Panc1 (cell line): ENCODE measurements around the gene CBARP.

Source experiments
- CTCF ChIP-seq: fragments of 450-650 bp; IDR thresholded peaks from 2 replicates; pipeline ENCODE4 v1.5.1; 2017; ENCODE audit warnings: mild to moderate bottlenecking
- POLR2AphosphoS5 ChIP-seq: IDR thresholded peaks from 2 replicates; pipeline ENCODE4 v1.6.1; 2012; ENCODE audit warnings: mild to moderate bottlenecking, low read depth, low read length, moderate library complexity
- REST ChIP-seq, 2 experiments: IDR thresholded peaks; 2 replicates each; pipeline ENCODE4 v1.6.1; 2011 to 2012; ENCODE audit warnings: low read depth in 2 of 2, control low read depth in 1 of 2, low read length in 1 of 2, mild to moderate bottlenecking in 1 of 2, moderate library complexity in 1 of 2; ENCODE audit not compliant: insufficient read depth in 1 of 2
- TCF7L2 ChIP-seq: IDR thresholded peaks from 2 replicates; pipeline ENCODE4 v1.6.1; 2011; ENCODE audit warnings: mild to moderate bottlenecking, low read depth, low read length, inconsistent platforms

GRCh38 chr19:1274852-1275259 lies 37.1 kb upstream of the CBARP start:
- no peak for TF ChIP-seq CTCF
- TF ChIP-seq REST (IDR thresholded peaks at IDR 0.05; ENCODE audit: insufficient read depth in 1 of 2, low read depth in 2 of 2, low read length in 1 of 2), result no peak
- TF ChIP-seq POLR2AphosphoS5, result no peak
- no peak for TF ChIP-seq TCF7L2
